Measurements from ENCODE around the gene MYH13.

Gene MYH13

GRCh38 chr17:10372906-10373305, at the start of gene MYH13:
MYH13 (minus strand) TSS chr17:10373006; CDS start chr17:10364530, 8,476 bp downstream.
- no peak within 1 kb of the TSS for H3K27ac Mint-ChIP-seq
- no peaks in the 10 kb centered on the region for H3K4me1 Mint-ChIP-seq
- no peak within 1 kb of the TSS for H3K4me3 Mint-ChIP-seq
- H3K36me3 Mint-ChIP-seq = no peaks in the 10 kb centered on the region
- no peak for ATAC-seq
- H3K9me3 Mint-ChIP-seq = no peaks in the 10 kb centered on the region
- H3K27me3 Mint-ChIP-seq = no peaks in the 10 kb centered on the region

- Mint-ChIP-seq H3K9me3 (peaks cover 3% of the 10 kb centered on the region), H3K27me3 (no peaks in the 10 kb centered on the region), H3K4me1 (no peaks in the 10 kb centered on the region), H3K27ac (no peak within 1 kb of the TSS), H3K4me3 (no peak within 1 kb of the TSS), H3K36me3 (no peaks in the 10 kb centered on the region)
- no peak for ATAC-seq
These were observed 49.2 kb upstream of the MYH13 start, which contains the start of gene MYH8 for GRCh38 chr17:10421900-10422542. MYH8 (minus strand) TSS chr17:10421950; CDS start chr17:10420227, 1,723 bp downstream.

GRCh38 chr17:10421211-10421610, 48.4 kb upstream of the MYH13 start:
- no peak for ATAC-seq
- Mint-ChIP-seq H3K36me3 (no peaks in the 10 kb centered on the region), H3K4me3 (no peak overlapping the region), H3K4me1 (no peaks in the 10 kb centered on the region), H3K27ac (no peak overlapping the region), H3K27me3 (no peaks in the 10 kb centered on the region), H3K9me3 (peaks cover 3% of the 10 kb centered on the region)

- Mint-ChIP-seq H3K4me3 (no peak overlapping the region), H3K4me1 (no peaks in the 10 kb centered on the region), H3K9me3 (peaks cover 3% of the 10 kb centered on the region), H3K27ac (no peak overlapping the region), H3K36me3 (no peaks in the 10 kb centered on the region), H3K27me3 (no peaks in the 10 kb centered on the region)
- no peak for ATAC-seq
These were observed 48.0 kb upstream of the MYH13 start for GRCh38 chr17:10420811-10421210.

GRCh38 chr17:10417431-10417830, 44.6 kb upstream of the MYH13 start:
- Mint-ChIP-seq H3K27me3 (no peaks in the 10 kb centered on the region), H3K27ac (no peak overlapping the region), H3K4me3 (no peak overlapping the region), H3K9me3 (no peaks in the 10 kb centered on the region), H3K36me3 (no peaks in the 10 kb centered on the region), H3K4me1 (no peaks in the 10 kb centered on the region)
- ATAC-seq = no peak

GRCh38 chr17:10415161-10415560, 42.4 kb upstream of the MYH13 start:
- no peak for ATAC-seq
- Mint-ChIP-seq H3K4me1 (no peaks in the 10 kb centered on the region), H3K4me3 (no peak overlapping the region), H3K36me3 (no peaks in the 10 kb centered on the region), H3K27me3 (no peaks in the 10 kb centered on the region), H3K9me3 (no peaks in the 10 kb centered on the region), H3K27ac (no peak overlapping the region)

GRCh38 chr17:10403589-10403988, 30.8 kb upstream of the MYH13 start:
- no peaks in the 10 kb centered on the region for H3K4me1 Mint-ChIP-seq
- H3K36me3 Mint-ChIP-seq = no peaks in the 10 kb centered on the region
- H3K27ac Mint-ChIP-seq = no peak overlapping the region
- no peaks in the 10 kb centered on the region for H3K27me3 Mint-ChIP-seq
- no peak for ATAC-seq
- H3K9me3 Mint-ChIP-seq = no peaks in the 10 kb centered on the region
- no peak overlapping the region for H3K4me3 Mint-ChIP-seq

- Mint-ChIP-seq H3K36me3 (no peaks in the 10 kb centered on the region), H3K4me3 (no peak overlapping the region), H3K4me1 (no peaks in the 10 kb centered on the region), H3K27me3 (no peaks in the 10 kb centered on the region), H3K9me3 (no peaks in the 10 kb centered on the region), H3K27ac (no peak overlapping the region)
- no peak for ATAC-seq
These were observed 25.5 kb upstream of the MYH13 start for GRCh38 chr17:10398352-10398751.

GRCh38 chr17:10396524-10397163, 23.8 kb upstream of the MYH13 start:
- H3K27me3 Mint-ChIP-seq = no peaks in the 10 kb centered on the region
- H3K9me3 Mint-ChIP-seq = no peaks in the 10 kb centered on the region
- no peak for ATAC-seq
- H3K4me1 Mint-ChIP-seq = no peaks in the 10 kb centered on the region
- H3K36me3 Mint-ChIP-seq = no peaks in the 10 kb centered on the region
- H3K4me3 Mint-ChIP-seq = no peak overlapping the region
- H3K27ac Mint-ChIP-seq = no peak overlapping the region

GRCh38 chr17:10394201-10394887, 21.5 kb upstream of the MYH13 start:
- H3K36me3 Mint-ChIP-seq = no peaks in the 10 kb centered on the region
- ATAC-seq = no peak
- no peak overlapping the region for H3K4me3 Mint-ChIP-seq
- H3K4me1 Mint-ChIP-seq = no peaks in the 10 kb centered on the region
- no peaks in the 10 kb centered on the region for H3K27me3 Mint-ChIP-seq
- H3K9me3 Mint-ChIP-seq = no peaks in the 10 kb centered on the region
- H3K27ac Mint-ChIP-seq = no peak overlapping the region

- Mint-ChIP-seq H3K27me3 (no peaks in the 10 kb centered on the region), H3K9me3 (peaks cover 2% of the 10 kb centered on the region), H3K36me3 (no peaks in the 10 kb centered on the region), H3K27ac (no peak overlapping the region), H3K4me3 (no peak overlapping the region), H3K4me1 (no peaks in the 10 kb centered on the region)
- ATAC-seq = no peak
These were observed 20.1 kb upstream of the MYH13 start for GRCh38 chr17:10392880-10393279.

- Mint-ChIP-seq H3K36me3 (no peaks in the 10 kb centered on the region), H3K9me3 (peaks cover 2% of the 10 kb centered on the region), H3K4me3 (no peak overlapping the region), H3K27me3 (no peaks in the 10 kb centered on the region), H3K4me1 (no peaks in the 10 kb centered on the region), H3K27ac (no peak overlapping the region)
- no peak for ATAC-seq
These were observed 13.1 kb upstream of the MYH13 start for GRCh38 chr17:10385871-10386270.

- Mint-ChIP-seq H3K9me3 (peaks cover under 1% of the 10 kb centered on the region), H3K36me3 (no peaks in the 10 kb centered on the region), H3K27me3 (no peaks in the 10 kb centered on the region), H3K4me3 (no peak overlapping the region), H3K27ac (no peak overlapping the region), H3K4me1 (no peaks in the 10 kb centered on the region)
- no peak for ATAC-seq
These were observed 11.4 kb upstream of the MYH13 start for GRCh38 chr17:10384175-10384574.

- ATAC-seq = no peak
- Mint-ChIP-seq H3K4me1 (no peaks in the 10 kb centered on the region), H3K9me3 (no peaks in the 10 kb centered on the region), H3K27me3 (no peaks in the 10 kb centered on the region), H3K4me3 (no peak overlapping the region), H3K36me3 (no peaks in the 10 kb centered on the region), H3K27ac (no peak overlapping the region)
These were observed 8.0 kb upstream of the MYH13 start for GRCh38 chr17:10380631-10381408.

- H3K4me3 Mint-ChIP-seq = no peak overlapping the region
- no peak overlapping the region for H3K27ac Mint-ChIP-seq
- no peaks in the 10 kb centered on the region for H3K27me3 Mint-ChIP-seq
- no peaks in the 10 kb centered on the region for H3K9me3 Mint-ChIP-seq
- no peaks in the 10 kb centered on the region for H3K36me3 Mint-ChIP-seq
- no peak for ATAC-seq
- no peaks in the 10 kb centered on the region for H3K4me1 Mint-ChIP-seq
These were observed 2.7 kb downstream of the MYH13 start for GRCh38 chr17:10370016-10370608.

All from stimulated activated memory B cell treated with anti-CD40 and anti-IgM and Interleukin-4, amounts not matched to agents 10 μg/mL and 1 μg/mL and 100 μg/mL, for 72 hours (primary cell).